Hindlimb muscle (tissue), 1 donor: ENCODE results near the gene KCNK7. TPM values are rescaled to one million over a fixed set of nuclear protein-coding genes. Genes with fewer than 3 reads are reported as not detected.

Experiments
- DNase-seq: peaks from one replicate; pipeline ENCODE4 v3.0.0-alpha.2; 2013
- polyA plus RNA-seq: library from polyadenylated mRNA; unstranded; fragments of 120-200 nt; gene quantifications from one replicate; pipeline ENCODE4 v1.2.1, GENCODE V29; 2013; ENCODE audit not compliant: insufficient read length

Gene KCNK7
- polyA plus RNA-seq, 1 donor, result 1.8 TPM

GRCh38 chr11:65556470-65557279, 38.9 kb downstream of the KCNK7 start:
- DNase-seq, result no peak

DNA sequence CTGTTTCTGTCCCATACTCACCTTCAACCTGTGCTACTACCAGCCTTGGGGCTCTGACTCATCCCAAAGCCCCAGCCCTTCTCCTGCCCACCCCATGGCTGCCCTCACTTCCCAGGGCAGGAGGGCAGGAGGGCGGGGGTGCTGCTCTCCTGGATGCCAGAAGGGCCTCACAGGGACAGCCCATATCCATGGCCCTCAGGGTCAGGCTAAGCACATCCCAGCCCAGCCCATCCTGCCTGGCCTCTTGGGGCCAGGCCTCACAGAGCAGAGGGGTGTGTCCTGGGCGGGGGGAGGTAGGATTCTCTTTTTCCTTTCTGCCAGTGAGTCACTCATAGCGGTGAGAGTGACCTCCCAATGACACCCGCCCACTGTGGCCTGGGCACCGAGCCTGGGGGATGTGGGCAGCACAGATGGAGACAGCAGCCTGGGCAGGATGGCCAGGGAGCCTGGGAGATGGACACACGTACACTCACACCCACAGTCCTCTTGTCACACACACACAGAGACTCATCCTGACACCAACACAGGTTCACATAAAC, 39.8 kb downstream of the KCNK7 start:
- no peak for DNase-seq

GRCh38 chr11:65554842-65555430, 40.7 kb downstream of the KCNK7 start:
- no peak for DNase-seq

DNA sequence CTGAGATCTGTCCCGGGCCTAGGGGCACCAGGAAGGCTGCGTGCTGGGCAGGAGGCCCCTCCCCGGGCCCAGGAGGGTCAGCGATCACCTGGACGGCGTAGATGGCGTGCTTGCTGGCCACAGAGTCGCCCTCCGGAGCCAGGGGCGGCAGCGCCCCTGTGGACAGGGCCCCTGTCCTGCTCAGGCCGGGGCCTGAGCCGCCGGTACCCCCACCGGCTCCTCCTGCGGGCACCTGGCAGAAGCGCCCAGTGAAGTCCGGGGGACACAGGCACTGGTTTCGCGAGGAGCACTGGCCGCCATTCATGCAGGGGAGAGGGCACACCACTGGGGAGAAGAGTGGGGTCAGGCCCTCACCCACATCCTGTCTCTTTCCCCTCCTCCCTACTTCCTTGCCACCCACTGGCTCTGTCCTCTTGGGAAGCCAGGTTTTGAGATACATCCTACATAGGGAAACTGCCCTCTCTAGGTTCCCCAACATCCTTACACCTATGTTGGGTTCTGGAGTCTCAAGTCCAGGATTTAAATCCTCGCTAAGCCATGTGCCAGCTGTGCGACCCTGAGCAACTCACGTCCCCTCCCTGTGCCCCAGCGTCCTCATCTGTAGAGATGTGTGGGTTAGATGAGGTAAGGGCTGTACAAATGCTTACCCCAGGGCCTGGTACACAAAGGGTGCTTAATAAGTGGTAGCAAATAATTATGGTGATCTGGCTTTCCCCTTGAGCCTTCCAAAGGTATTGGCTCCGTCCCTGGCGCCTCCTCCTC, 41.4 kb downstream of the KCNK7 start:
- no peak for DNase-seq

DNA sequence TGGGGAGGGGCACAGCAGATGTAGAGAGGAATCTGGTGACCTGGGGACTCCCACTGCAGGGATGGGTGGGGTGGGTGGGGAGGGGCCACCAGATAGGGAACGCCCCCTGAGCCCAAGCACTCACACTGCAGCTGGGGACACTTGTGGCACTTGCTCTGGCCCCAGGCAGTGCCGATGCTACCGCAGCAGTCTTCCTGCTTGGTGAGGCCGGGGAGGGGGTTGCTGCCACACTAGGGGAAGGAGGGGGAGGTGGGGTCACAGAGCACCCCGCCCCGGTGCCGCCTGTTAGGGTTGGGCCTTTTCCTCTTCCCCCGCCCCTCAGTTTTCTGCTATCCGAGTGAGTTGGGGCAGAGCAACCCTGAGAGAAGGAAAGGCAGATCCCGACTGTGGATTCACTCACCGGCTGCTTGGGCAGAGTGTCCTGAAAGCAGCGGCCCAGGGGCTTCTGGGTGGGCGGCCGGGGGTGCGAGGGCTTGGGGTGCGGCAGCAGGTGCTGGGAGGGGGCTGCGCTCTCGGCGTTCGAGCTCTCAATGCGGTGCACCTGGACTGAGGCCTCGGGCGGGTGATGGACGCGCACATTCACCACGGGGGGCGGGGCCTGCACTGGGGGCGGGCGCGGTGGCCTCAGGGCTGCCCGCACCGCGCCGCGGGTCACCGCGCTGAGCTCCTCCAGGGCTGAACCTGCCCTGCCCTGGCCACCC, 42.1 kb downstream of the KCNK7 start:
- no peak for DNase-seq

GRCh38 chr11:65552388-65552951, 43.1 kb downstream of the KCNK7 start:
- DNase-seq, result no peak

GRCh38 chr11:65551572-65552387, 43.8 kb downstream of the KCNK7 start:
- no peak for DNase-seq

DNA sequence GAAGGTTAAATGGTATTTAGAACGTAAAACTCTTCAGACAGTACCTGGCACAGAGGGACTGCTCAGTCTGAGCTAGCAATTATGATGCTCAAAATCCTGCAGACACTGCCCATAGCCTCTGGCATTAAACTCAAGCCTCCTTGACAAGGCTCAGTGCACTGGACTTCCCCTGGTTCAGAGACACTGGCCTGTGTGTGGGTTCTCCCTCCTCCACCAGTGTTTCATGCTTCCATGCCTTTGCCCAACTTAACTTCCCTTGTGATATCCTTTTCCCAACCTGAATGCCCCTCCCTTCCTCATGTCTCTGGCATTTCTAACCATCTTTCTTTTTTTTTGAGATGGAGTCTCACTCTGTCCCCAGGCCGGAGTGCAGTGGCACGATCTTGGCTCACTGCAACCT, 46.5 kb downstream of the KCNK7 start:
- no peak for DNase-seq

GRCh38 chr11:65548395-65548794, 47.2 kb downstream of the KCNK7 start:
- DNase-seq, result no peak

GRCh38 chr11:65547446-65548125, 48.0 kb downstream of the KCNK7 start:
- DNase-seq, result no peak

- no peak for DNase-seq
Measured at GRCh38 chr11:65546217-65546958, 49.2 kb downstream of the KCNK7 start.

- DNase-seq, result no peak
Measured at GRCh38 chr11:65545853-65546216, 49.8 kb downstream of the KCNK7 start.

Other genes starting within 250 kb of the KCNK7 start
- gene TIGD3, start 241.0 kb downstream of the KCNK7 start, polyA plus RNA-seq, result 0.22 TPM
- gene SLC25A45, start 213.2 kb downstream of the KCNK7 start, polyA plus RNA-seq, result 10.0 TPM
- 11.4 TPM for gene FRMD8, start 209.2 kb downstream of the KCNK7 start, polyA plus RNA-seq
- 88.9 TPM for gene NEAT1, start 173.0 kb downstream of the KCNK7 start, polyA plus RNA-seq
- gene MALAT1, start 96.8 kb downstream of the KCNK7 start, polyA plus RNA-seq, result 191 TPM
- 54.1 TPM for gene SCYL1, start 70.7 kb downstream of the KCNK7 start, polyA plus RNA-seq
- gene LTBP3, start 37.4 kb downstream of the KCNK7 start, polyA plus RNA-seq, result 126 TPM
- gene ZNRD2, start 25.3 kb downstream of the KCNK7 start, polyA plus RNA-seq, result 61.4 TPM
- 52.5 TPM for gene FAM89B, start 23.3 kb downstream of the KCNK7 start, polyA plus RNA-seq
- gene EHBP1L1, start 19.7 kb downstream of the KCNK7 start, polyA plus RNA-seq, result 391 TPM
- 33.6 TPM for gene MAP3K11, start 18.4 kb upstream of the KCNK7 start, polyA plus RNA-seq
- gene PCNX3, start 20.0 kb upstream of the KCNK7 start, polyA plus RNA-seq, result 21.7 TPM
- 41.7 TPM for gene SIPA1, start 42.3 kb upstream of the KCNK7 start, polyA plus RNA-seq
- 50.6 TPM for gene RELA, start 67.1 kb upstream of the KCNK7 start, polyA plus RNA-seq
- 39.2 TPM for gene KAT5, start 116.5 kb upstream of the KCNK7 start, polyA plus RNA-seq
- 25.7 TPM for gene RNASEH2C, start 125.0 kb upstream of the KCNK7 start, polyA plus RNA-seq
- gene AP5B1, start 185.2 kb upstream of the KCNK7 start, polyA plus RNA-seq, result 2.1 TPM
- gene OVOL1, start 191.3 kb upstream of the KCNK7 start, polyA plus RNA-seq, result not detected
- 1.6 TPM for gene SNX32, start 238.2 kb upstream of the KCNK7 start, polyA plus RNA-seq